Activated T-cell treated with anti-CD3 and anti-CD28 coated beads, Interleukin-2, amount 50 U/mL, for 1 hour (primary cell): ENCODE data around the gene HTR7.
A peak's percentile ranks its signal among the peaks of the same experiment; 100 is the strongest.
"Not testable (repeated sequence)": the region's sequence is repeated elsewhere in the genome, so short reads cannot be mapped to it uniquely, and the experiment has no call there.

Experiments
- DNase-seq: peaks from one replicate; pipeline ENCODE4 v3.0.0-alpha.2; 2020

Gene HTR7

GRCh38 chr10:90857635-90858460 is at the start of gene HTR7:
TSS of gene HTR7 (minus strand) at chr10:90858039. CDS start at chr10:90857671, 368 bp downstream.
- DNase-seq, result peak; percentile 82

GRCh38 chr10:90906596-90906995 is 48.8 kb upstream of the HTR7 start:
- no peak for DNase-seq

GRCh38 chr10:90905925-90906324 is 48.1 kb upstream of the HTR7 start:
- DNase-seq, result no peak

GRCh38 chr10:90896916-90897315 is 39.1 kb upstream of the HTR7 start:
- DNase-seq, result not testable (repeated sequence)

- no peak for DNase-seq
Observed at GRCh38 chr10:90893190-90893589, 35.4 kb upstream of the HTR7 start.

GRCh38 chr10:90890347-90890746 is 32.5 kb upstream of the HTR7 start:
- no peak for DNase-seq

- no peak for DNase-seq
Observed at GRCh38 chr10:90889636-90890035, 31.8 kb upstream of the HTR7 start.

GRCh38 chr10:90888387-90888786 is 30.5 kb upstream of the HTR7 start:
- DNase-seq, result no peak

- no peak for DNase-seq
Observed at GRCh38 chr10:90887555-90887954, 29.7 kb upstream of the HTR7 start.

GRCh38 chr10:90885176-90885575 is 27.3 kb upstream of the HTR7 start:
- no peak for DNase-seq

- DNase-seq, result no peak
Observed at GRCh38 chr10:90884431-90884830, 26.6 kb upstream of the HTR7 start.

GRCh38 chr10:90880059-90880719 is 22.4 kb upstream of the HTR7 start:
- DNase-seq, result not testable (repeated sequence)

- DNase-seq, result no peak
Observed at GRCh38 chr10:90879062-90879461, 21.2 kb upstream of the HTR7 start.

GRCh38 chr10:90872648-90873020 is 14.8 kb upstream of the HTR7 start:
- no peak for DNase-seq

- DNase-seq, result peak; percentile 79
Observed at GRCh38 chr10:90871766-90872647, 14.2 kb upstream of the HTR7 start, which contains the start of gene RPP30. TSS of gene RPP30 (plus strand) at chr10:90871974. CDS start at chr10:90871987, 13 bp downstream.

GRCh38 chr10:90871279-90871765 is 13.5 kb upstream of the HTR7 start:
- DNase-seq, result peak; percentile 29

GRCh38 chr10:90866050-90866598 is 8.3 kb upstream of the HTR7 start:
- DNase-seq, result no peak

GRCh38 chr10:90865401-90865800 is 7.6 kb upstream of the HTR7 start:
- no peak for DNase-seq

GRCh38 chr10:90862908-90863514 is 5.2 kb upstream of the HTR7 start:
- no peak for DNase-seq

GRCh38 chr10:90860790-90861189 is 3.0 kb upstream of the HTR7 start:
- no peak for DNase-seq

GRCh38 chr10:90859321-90859751 is 1.5 kb upstream of the HTR7 start:
- no peak for DNase-seq

GRCh38 chr10:90858461-90858968 is 676 bp upstream of the HTR7 start:
- no peak for DNase-seq
